A673 (cell line): Measurements from ENCODE around the gene NXPE4. TPM values are rescaled to one million over a fixed set of nuclear protein-coding genes. Genes with fewer than 3 reads are reported as not detected.

Source experiments
- BruUV-seq: library from RNA; stranded (reverse); fragments of 400-500 nt; replicated peaks from 2 replicates; lab custom pipeline; 2021; lab: Mats Ljungman, UMichigan
- CTCF ChIA-PET: fragments of 300-600 bp; sonication (Branson Sonifier 250); formaldehyde crosslinking; loops from one replicate; lab custom pipeline; 2022; ENCODE audit warnings: antibody characterized with exemption; lab: Charles Lee
- POLR2A ChIA-PET: fragments of 300-600 bp; sonication (Branson Sonifier 250); formaldehyde crosslinking; loops from one replicate; lab custom pipeline; 2022; ENCODE audit warnings: antibody characterized with exemption; ENCODE audit not compliant: low non-redundant PET; lab: Charles Lee
- DNase-seq: peaks from one replicate; pipeline ENCODE4 v3.0.0-alpha.2; 2015; ENCODE audit warnings: low spot score
- H3K27ac ChIP-seq: fragments of 200-600 bp; sonication (generic); 2 replicates; pipeline ENCODE4 v1.5.1; 2016; ENCODE audit warnings: mixed run types, low read depth, mild to moderate bottlenecking, mixed read lengths, antibody characterized with exemption, low read length; ENCODE audit not compliant: poor library complexity, severe bottlenecking
- H3K27me3 ChIP-seq: fragments of 200-600 bp; sonication (generic); replicated peaks from 2 replicates; pipeline ENCODE4 v1.6.1; 2017; ENCODE audit warnings: mixed run types, low read depth, mild to moderate bottlenecking, mixed read lengths, antibody characterized with exemption, low read length; ENCODE audit not compliant: insufficient read depth, poor library complexity
- H3K36me3 ChIP-seq: fragments of 200-600 bp; sonication (generic); 2 replicates; pipeline ENCODE4 v1.6.1; 2016; ENCODE audit warnings: mixed run types, mild to moderate bottlenecking, mixed read lengths, antibody characterized with exemption, low read length; ENCODE audit not compliant: insufficient read depth, poor library complexity, severe bottlenecking
- H3K4me1 ChIP-seq: fragments of 200-600 bp; sonication (generic); 2 replicates; pipeline ENCODE4 v1.6.1; 2017; ENCODE audit warnings: mixed run types, mild to moderate bottlenecking, mixed read lengths, antibody characterized with exemption, low read length; ENCODE audit not compliant: insufficient read depth, poor library complexity, severe bottlenecking
- H3K4me3 ChIP-seq: fragments of 200-600 bp; sonication (generic); 2 replicates; pipeline ENCODE4 v1.5.1; 2016; ENCODE audit warnings: low read depth, mixed run types, mild to moderate bottlenecking, mixed read lengths, low read length; ENCODE audit not compliant: poor library complexity, severe bottlenecking
- H3K9me3 ChIP-seq: fragments of 200-600 bp; sonication (generic); 2 replicates; pipeline ENCODE4 v1.6.1; 2016; ENCODE audit warnings: mixed run types, low read depth, mild to moderate bottlenecking, mixed read lengths, antibody characterized with exemption, low read length; ENCODE audit not compliant: poor library complexity, severe bottlenecking
- EZH2 ChIP-seq: fragments of 200-600 bp; sonication (generic); IDR thresholded peaks from 2 replicates; pipeline ENCODE4 v1.6.1; 2017; ENCODE audit warnings: borderline replicate concordance, low read depth, mild to moderate bottlenecking, mixed read lengths, antibody characterized with exemption, low read length; ENCODE audit not compliant: poor library complexity, severe bottlenecking
- intact Hi-C: fragments of 100-400 bp; cut with micrococcal nuclease; formaldehyde crosslinking; loops from one replicate; pipeline ENCODE4 v1.10.0; 2022; ENCODE audit not compliant: unreplicated experiment
- total RNA-seq: library from RNA; stranded (reverse); gene quantifications from 2 replicates; pipeline ENCODE4 v1.2.3, GENCODE V29; 2021
- TF ChIP-seq, protein P1 (sequence below): fragments of 300-800, 200-600 bp; sonication (generic); conservative IDR thresholded peaks from 2 replicates; pipeline ENCODE4 v1.5.1; 2017; ENCODE audit warnings: low read depth, mild to moderate bottlenecking, antibody characterized with exemption, low read length, moderate library complexity, mixed read lengths

NXPE4 gene
- total RNA-seq, 1 experiment from 2014 or later: not detected

DNA sequence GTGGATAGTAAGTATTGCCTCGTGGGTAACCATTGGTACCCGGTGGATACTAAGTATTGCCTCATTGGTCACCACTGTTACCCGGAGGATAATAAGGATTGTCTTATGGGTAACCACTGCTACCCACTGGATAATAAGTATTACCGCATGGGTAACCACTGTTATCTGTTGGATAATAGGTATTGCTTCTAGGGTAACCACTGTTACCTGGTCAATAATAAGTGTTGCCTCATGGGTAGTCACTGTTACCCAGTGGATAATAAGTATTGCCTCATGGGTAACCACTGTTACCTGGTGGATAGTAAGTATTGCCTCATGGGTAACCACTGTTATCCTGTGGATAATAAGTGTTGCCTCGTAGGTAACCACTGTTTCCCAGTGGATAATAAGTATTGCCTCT lies 22.6 kb upstream of the NXPE4 start:
- POLR2A ChIA-PET: no interaction called here
- Histone ChIP-seq H3K27ac (no peak overlapping the region), H3K27me3 (no peaks in the 10 kb centered on the region), H3K36me3 (no peaks in the 10 kb centered on the region), H3K4me3 (no peak overlapping the region), H3K4me1 (no peaks in the 10 kb centered on the region), H3K9me3 (peaks cover 24% of the 10 kb centered on the region)
- intact Hi-C loops: no loop called here
- TF ChIP-seq, protein P1, sequence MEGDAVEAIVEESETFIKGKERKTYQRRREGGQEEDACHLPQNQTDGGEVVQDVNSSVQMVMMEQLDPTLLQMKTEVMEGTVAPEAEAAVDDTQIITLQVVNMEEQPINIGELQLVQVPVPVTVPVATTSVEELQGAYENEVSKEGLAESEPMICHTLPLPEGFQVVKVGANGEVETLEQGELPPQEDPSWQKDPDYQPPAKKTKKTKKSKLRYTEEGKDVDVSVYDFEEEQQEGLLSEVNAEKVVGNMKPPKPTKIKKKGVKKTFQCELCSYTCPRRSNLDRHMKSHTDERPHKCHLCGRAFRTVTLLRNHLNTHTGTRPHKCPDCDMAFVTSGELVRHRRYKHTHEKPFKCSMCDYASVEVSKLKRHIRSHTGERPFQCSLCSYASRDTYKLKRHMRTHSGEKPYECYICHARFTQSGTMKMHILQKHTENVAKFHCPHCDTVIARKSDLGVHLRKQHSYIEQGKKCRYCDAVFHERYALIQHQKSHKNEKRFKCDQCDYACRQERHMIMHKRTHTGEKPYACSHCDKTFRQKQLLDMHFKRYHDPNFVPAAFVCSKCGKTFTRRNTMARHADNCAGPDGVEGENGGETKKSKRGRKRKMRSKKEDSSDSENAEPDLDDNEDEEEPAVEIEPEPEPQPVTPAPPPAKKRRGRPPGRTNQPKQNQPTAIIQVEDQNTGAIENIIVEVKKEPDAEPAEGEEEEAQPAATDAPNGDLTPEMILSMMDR: no peak
- TF ChIP-seq EZH2: no peak
- CTCF ChIA-PET: no interaction called here
- no TSS peak for BruUV-seq
- DNase-seq: no peak

DNA sequence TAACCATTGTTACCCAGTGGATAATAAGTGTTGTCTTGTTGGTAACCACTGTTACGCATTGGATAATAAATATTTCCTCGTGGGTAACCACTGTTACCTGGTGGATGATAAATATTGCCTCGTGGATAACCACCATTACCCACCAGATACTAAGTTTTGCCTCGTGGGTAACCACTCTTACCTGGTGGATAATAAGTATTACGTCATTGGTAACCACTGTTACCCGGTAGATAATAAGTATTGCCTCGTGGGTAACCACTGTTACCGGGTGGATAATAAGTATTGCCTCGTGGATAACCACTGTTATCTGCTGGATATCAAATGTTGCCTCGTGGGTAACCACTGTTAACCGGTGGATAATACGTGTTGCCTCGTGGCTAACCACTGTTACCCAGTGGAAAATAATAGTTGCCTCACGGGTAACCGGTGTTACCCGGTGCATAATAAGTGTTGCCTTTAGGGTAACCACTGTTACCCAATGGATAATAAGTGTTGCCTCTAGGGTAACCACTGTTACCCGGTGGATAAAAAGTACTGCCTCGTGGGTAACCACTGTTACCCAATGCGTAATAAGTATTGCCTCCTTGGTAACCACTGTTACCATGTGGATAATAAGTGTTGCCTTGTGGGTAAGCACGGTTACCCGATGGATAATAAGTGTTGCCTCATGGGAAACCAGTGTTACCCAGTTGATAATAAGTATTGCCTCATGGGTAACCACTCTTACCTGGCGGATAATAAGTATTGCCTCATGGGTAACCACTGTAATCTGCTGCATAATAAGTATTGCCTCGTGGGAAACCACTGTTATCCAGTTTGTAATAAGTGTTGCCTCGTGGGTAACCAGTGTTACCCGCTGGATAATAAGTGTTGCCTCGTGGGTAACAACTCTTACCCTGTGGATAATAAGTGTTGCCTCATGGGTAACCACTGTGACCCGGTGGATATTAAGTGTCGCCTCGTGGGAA lies 21.9 kb upstream of the NXPE4 start:
- ChIA-PET CTCF (no interaction called here), POLR2A (no interaction called here)
- no peaks in the 10 kb centered on the region for H3K27me3 ChIP-seq
- intact Hi-C loops: no loop called here
- no TSS peak for BruUV-seq
- no peak for DNase-seq
- H3K4me3 ChIP-seq: no peak overlapping the region
- TF ChIP-seq EZH2: no peak
- TF ChIP-seq, protein P1: no peak
- H3K4me1 ChIP-seq: no peaks in the 10 kb centered on the region
- no peak overlapping the region for H3K27ac ChIP-seq
- H3K36me3 ChIP-seq: no peaks in the 10 kb centered on the region
- H3K9me3 ChIP-seq: peaks cover 23% of the 10 kb centered on the region

DNA sequence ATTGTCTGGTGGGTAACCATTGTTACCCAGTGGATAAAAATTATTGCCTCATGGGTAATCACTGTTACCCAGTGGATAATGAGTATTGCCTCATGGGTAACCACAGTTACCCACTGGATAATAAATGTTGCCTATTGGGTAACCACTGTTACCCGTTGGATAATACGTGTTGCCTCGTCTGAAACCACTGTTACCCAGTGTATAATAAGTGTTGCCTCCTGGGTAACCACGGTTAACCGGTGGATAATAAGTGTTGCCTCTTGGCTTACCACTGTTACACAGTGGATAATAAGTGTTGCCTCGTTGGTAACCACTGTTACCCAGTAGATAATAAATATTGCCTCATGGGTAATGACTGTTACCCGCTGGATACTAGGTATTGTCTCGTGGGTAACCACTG lies 20.9 kb upstream of the NXPE4 start:
- CTCF ChIA-PET: no interaction called here
- intact Hi-C loops: no loop called here
- H3K27me3 ChIP-seq: no peaks in the 10 kb centered on the region
- no TSS peak for BruUV-seq
- DNase-seq: no peak
- H3K36me3 ChIP-seq: no peaks in the 10 kb centered on the region
- no peaks in the 10 kb centered on the region for H3K4me1 ChIP-seq
- H3K27ac ChIP-seq: no peak overlapping the region
- no peak overlapping the region for H3K4me3 ChIP-seq
- POLR2A ChIA-PET: no interaction called here
- H3K9me3 ChIP-seq: peaks cover 19% of the 10 kb centered on the region
- TF ChIP-seq EZH2: no peak
- TF ChIP-seq, protein P1: no peak
